Right lobe of liver (tissue), 6 donors: ENCODE measurements around the gene FITM1. TPM values are rescaled to one million over a fixed set of nuclear protein-coding genes. Genes with fewer than 3 reads are reported as not detected.

Source experiments
- ATAC-seq, 4 donors: fragments of 200-7000 bp; cut with Tn5 transposase; one replicate each; pipeline ENCODE4 v1.9.1; 2020; ENCODE audit warnings: mild to moderate bottlenecking in 4 of 4, moderate library complexity in 4 of 4
- DNase-seq, 3 donors: peaks; one replicate each; pipeline ENCODE4 v3.0.0-alpha.2; 2020
- H3K27ac ChIP-seq, 3 donors: fragments of 200-600 bp; one replicate each; pipeline ENCODE4 v1.8.0; 2022
- H3K27me3 ChIP-seq, 2 donors: fragments of 200-600 bp; one replicate each; pipeline ENCODE4 v1.8.0; 2022
- H3K36me3 ChIP-seq, 4 donors: fragments of 200-600 bp; sonication (generic) in 1 of 4; one replicate each; pipeline versions ENCODE4 v1.5.1 to v1.8.0; 2017 to 2022; ENCODE audit warnings: control low read depth in 1 of 4
- H3K4me1 ChIP-seq, 4 donors: fragments of 200-600 bp; sonication (generic) in 1 of 4; one replicate each; pipeline versions ENCODE4 v1.5.1 to v1.8.0; 2017 to 2022; ENCODE audit warnings: control low read depth in 1 of 4
- H3K4me3 ChIP-seq, 3 donors: fragments of 200-600 bp; one replicate each; pipeline ENCODE4 v1.8.0; 2022
- H3K9me3 ChIP-seq, 4 donors: fragments of 200-600 bp; sonication (generic) in 1 of 4; one replicate each; pipeline versions ENCODE4 v1.5.1 to v1.8.0; 2017 to 2022; ENCODE audit warnings: control low read depth in 1 of 4
- CTCF ChIP-seq, 4 donors: fragments of 200-600 bp in 3 of 4; fragments of 450-650 bp in 1 of 4; IDR thresholded peaks; one replicate each; pipeline versions ENCODE4 v1.5.1 to v1.8.0; 2016 to 2022; ENCODE audit warnings: antibody characterized with exemption in 4 of 4, mild to moderate bottlenecking in 2 of 4
- POLR2A ChIP-seq: fragments of 450-650 bp; IDR thresholded peaks from one replicate; pipeline ENCODE4 v1.6.1; 2017; ENCODE audit warnings: antibody characterized with exemption, mild to moderate bottlenecking
- WGBS: methylation state at CpG from one replicate; pipeline ENCODE4 v1.1.6; 2018; ENCODE audit warnings: low coverage, low lambda C conversion rate; ENCODE audit not compliant: insufficient coverage; ENCODE audit errors: missing lambda C conversion rate; 5-methylcytosine and 5-hydroxymethylcytosine counted together
- intact Hi-C, 2 donors: fragments of 100-400 bp; cut with DNase I; formaldehyde crosslinking; loops; one replicate each; pipeline versions ENCODE4 v1.11.2 to v1.14.1; 2022
- total RNA-seq, 6 experiments: library from RNA; depleted of rRNA in 2 of 6; stranded (reverse); fragments of >200 nt in 2 of 6; fragmentation: NEBNext Ultra II Directional in 3 of 6; extraction: Animal tissue kit (Norgen Biotek cat#: 25700) in 3 of 6; gene quantifications; one replicate each; pipeline versions ENCODE4 v1.1.0 to v1.2.4, GENCODE V29; 2016 to 2023
- donor health status: DM: no; HTN: yes; CAD: no.
- donor health status: DM: no; HTN: no; CAD: no.
- donor health status: DM: no; HTN: no; CAD: no.
- donor health status: DM: no; HTN: yes; CAD: no.
- donor health status: DM: no; HTN: yes; CAD: no.

FITM1 gene
- total RNA-seq, 6 experiments from 2014 or later, result 1.5 to 32.5 (median 9.3) TPM

DNA sequence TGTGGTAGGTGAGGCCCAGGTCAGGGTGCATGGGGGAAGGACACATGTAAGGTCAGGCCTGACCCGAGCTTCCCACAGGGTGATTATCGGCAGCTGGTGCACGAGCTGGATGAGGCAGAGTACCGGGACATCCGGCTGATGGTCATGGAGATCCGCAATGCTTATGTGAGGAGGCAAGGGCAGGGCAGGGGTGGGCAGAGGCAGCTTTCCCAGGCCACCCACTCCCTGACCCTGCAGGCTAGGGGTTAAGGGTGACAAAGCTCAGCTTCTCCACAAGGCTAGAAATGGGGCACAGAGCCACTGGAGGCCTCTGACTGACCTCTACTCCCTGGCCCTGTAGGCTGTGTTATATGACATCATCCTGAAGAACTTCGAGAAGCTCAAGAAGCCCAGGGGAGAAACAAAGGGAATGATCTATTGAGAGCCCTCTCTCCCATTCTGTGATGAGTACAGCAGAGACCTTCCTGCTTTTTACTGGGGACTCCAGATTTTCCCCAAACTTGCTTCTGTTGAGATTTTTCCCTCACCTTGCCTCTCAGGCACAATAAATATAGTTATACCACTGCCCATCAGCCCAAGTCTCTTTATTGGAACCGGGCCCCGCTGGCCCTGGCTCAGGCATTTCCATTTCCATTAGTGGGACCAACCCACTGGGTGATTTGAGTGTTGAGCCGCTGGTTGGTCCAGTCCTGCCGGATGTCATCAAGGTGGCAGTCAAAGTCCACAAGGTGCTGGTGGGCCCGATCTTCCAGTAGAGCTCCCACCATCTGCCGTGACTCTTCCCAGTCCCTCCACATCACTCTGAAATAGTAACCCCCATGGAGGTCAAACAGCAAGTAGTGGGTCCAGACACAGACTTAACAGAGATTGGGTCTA, 8.2 kb downstream of the FITM1 start:
- DNase-seq, result no peak
- Histone ChIP-seq H3K4me1 (peaks cover 0 to 41% (median 6%) of the 10 kb centered on the region in 4 donors), H3K27me3 (no peaks in the 10 kb centered on the region), H3K36me3 (peaks cover 0 to 23% (median 4%) of the 10 kb centered on the region in 4 donors), H3K27ac (no peak overlapping the region), H3K9me3 (no peaks in the 10 kb centered on the region), H3K4me3 (no peak overlapping the region)
- intact Hi-C loops, result no loop called here
- WGBS, result 78% methylated on average over 10 of the region's 13 CpGs
- no peak for TF ChIP-seq POLR2A
- no peak for TF ChIP-seq CTCF (IDR thresholded peaks at IDR 0.05)
- no peak for ATAC-seq

DNA sequence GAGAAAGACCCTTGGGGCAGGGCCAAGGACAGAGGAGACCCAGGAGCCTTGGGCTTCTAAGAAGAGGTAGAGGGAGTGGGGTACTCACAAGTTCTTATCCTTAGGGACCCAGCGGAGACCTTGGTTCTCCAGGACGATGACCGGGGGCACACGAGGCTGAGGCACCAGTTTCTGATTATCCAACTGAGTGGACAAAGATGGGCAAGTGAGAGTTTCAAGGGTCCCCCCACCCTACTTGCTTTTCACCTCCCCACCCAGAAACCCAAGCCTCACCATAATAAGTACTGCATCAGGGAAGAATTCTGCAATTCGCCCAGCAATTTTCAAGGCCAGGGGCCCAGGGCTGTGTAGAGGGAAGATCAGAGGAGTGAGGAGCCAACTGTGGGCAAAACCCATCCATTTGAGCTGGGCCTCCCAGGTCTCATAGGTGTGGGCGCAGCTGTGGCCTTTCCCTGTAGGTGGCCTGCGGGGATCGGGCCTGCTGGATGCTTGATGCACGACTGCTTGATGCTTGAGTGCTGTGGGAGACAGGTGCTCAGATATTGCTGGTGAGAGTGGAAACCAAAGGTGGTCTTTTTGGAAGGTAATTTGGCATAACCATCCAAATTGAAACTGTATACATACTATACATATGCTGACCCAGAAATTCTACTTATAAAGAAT, 8.9 kb downstream of the FITM1 start:
- Histone ChIP-seq H3K9me3 (no peaks in the 10 kb centered on the region), H3K4me3 (peak overlapping the region in 1 of 3 donors; percentile 75), H3K27ac (peak overlapping the region in 1 of 3 donors; percentile 34), H3K36me3 (peaks cover 0 to 30% (median 6%) of the 10 kb centered on the region in 4 donors), H3K4me1 (peaks cover 0 to 41% (median 6%) of the 10 kb centered on the region in 4 donors), H3K27me3 (no peaks in the 10 kb centered on the region)
- intact Hi-C loops, result no loop called here
- WGBS, result 82% methylated on average over 5 of the region's 9 CpGs
- ATAC-seq (no peak), DNase-seq (no peak)
- TF ChIP-seq POLR2A (no peak), CTCF (IDR thresholded peaks at IDR 0.05) (no peak)

GRCh38 chr14:24141097-24141880, 10.8 kb downstream of the FITM1 start, which contains the start of gene EMC9:
TSS of gene EMC9 (minus strand) at chr14:24141591. CDS start at chr14:24141304, 287 bp downstream.
- H3K4me1 ChIP-seq, result peaks cover 0 to 47% (median 9%) of the 10 kb centered on the region in 4 donors

More at GRCh38 chr14:24141097-24141880, 10.8 kb downstream of the FITM1 start, which contains the start of gene EMC9:
- DNase-seq, result peak; percentile 100
- H3K36me3 ChIP-seq, result peaks cover 0 to 32% (median 6%) of the 10 kb centered on the region in 4 donors
- peak within 1 kb of the TSS; percentile 57 to 81 (median 77) for H3K27ac ChIP-seq
- intact Hi-C loops, result no loop called here
- H3K4me3 ChIP-seq, result peak within 1 kb of the TSS; percentile 70 to 81 (median 75)
- ATAC-seq, result peak; percentile 89 to 95 (median 92)
- H3K27me3 ChIP-seq, result no peaks in the 10 kb centered on the region
- under 1% methylated on average over 26 of the region's 65 CpGs for WGBS
- no peaks in the 10 kb centered on the region for H3K9me3 ChIP-seq
- TF ChIP-seq CTCF (IDR thresholded peaks at IDR 0.05) (peak; percentile 28 to 82 (median 41)), POLR2A (peak; percentile 86)
